Activated T-helper 1 cell treated with Interleukin-2 at 50 U/mL for 16 hours (primary cell): Measurements from ENCODE around the gene GNRH2.
"Not testable (repeated sequence)": the region's sequence is repeated elsewhere in the genome, so short reads cannot be mapped to it uniquely, and the experiment has no call there.

ENCODE experiments used
- DNase-seq: peaks from one replicate; pipeline ENCODE4 v3.0.0-alpha.2; 2020; ENCODE audit warnings: low read depth

Gene GNRH2

DNA sequence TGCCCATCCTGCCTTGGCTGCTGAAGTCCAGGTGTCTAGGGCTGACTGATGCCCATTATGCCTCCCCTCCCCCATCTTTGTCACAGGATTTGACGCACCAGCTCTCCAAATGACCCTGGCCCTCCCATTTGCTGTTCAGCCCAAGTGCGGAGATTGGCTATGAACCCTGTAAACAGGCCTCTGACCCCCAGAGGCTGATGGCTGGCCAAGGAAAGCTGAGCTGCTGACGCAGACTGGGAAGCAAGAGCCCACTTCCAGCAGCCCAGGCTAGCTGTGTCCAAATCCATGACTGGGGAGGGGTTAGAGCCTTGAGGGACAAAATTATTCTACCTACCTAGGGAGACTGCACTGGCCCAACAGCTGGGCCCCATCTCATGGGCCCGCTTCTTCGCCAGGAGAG is 797 bp upstream of the GNRH2 start:
- no peak for DNase-seq

GRCh38 chr20:3044336-3044965 is 1.0 kb downstream of the GNRH2 start:
- no peak for DNase-seq

GRCh38 chr20:3045042-3045815 is 1.8 kb downstream of the GNRH2 start:
- DNase-seq: no peak

- peak; percentile 63 for DNase-seq
Observed at GRCh38 chr20:3045816-3046676, 2.6 kb downstream of the GNRH2 start, which contains the start of gene MRPS26. TSS of gene MRPS26 (plus strand) at chr20:3046052. CDS start at chr20:3046069, 17 bp downstream.

DNA sequence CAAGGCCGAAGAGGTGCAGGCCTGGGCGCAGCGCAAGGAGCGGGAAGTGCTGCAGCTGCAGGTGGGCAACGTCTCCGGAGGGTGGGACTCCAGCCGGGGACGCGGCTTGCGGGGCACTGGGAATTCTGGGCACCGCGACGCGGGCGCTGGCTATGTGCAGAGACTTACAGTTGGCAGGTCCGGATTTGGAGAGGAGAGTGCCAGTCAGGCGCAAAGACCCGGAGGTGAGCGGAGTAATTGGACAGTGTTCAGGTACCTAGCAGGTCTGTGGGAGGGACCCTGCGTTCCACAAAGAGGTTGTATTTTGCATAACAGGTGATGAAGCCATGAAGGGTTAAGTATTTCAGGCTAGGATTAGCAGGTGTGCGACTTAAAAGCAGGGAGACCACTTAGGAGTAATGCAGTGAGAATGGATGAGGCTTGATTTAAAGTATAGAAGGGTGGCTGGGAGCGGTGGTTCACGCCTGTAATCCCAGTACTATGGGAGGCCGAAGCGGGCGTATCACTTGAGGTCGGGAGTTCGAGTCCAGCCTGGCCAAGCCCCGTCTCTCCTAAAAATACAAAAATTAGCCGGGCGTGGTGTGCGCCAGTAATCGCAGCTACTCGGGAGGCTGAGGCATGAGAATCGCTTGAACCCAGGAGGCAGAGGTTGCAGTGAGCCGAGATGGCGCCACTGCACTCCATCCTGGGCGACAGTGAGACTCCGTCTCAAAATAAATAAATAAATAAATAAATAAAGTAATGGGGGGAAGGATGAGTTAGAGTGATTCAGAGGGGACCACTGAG is 3.4 kb downstream of the GNRH2 start:
- DNase-seq: no peak

- no peak for DNase-seq
Observed at GRCh38 chr20:3047486-3048419, 4.3 kb downstream of the GNRH2 start.

DNA sequence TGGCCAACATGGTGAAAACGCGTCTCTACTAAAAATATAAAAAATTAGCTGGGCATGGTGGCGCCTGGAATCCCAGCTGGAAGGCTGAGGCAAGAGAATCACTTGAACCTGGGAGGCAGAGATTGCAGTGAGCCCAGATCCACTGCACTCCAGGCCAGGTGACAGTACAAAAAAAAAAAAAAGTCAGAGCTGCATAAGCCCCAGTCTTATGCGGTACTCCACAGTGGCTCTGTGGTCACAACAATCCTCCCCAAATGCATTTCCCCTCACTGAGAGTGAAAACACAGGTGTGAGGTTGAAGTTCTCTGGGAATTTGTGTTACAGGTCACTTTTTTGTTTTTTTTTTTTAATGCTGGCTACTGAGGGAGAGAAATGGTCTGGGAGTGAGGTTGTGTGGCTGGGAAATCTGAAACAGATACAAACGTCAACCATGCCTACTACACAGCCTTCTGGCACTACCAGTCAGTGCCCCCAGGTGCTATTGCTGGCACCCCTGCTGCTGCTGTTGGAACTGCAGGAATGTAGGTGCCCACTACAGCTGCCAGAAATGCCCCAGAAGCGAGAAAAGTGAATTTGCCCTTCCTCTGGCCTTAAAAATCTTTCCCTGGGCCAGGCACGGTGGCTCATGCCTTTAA is 8.1 kb downstream of the GNRH2 start:
- no peak for DNase-seq

- no peak for DNase-seq
Observed at GRCh38 chr20:3059489-3059888, 16.1 kb downstream of the GNRH2 start.

- DNase-seq: not testable (repeated sequence)
Observed at GRCh38 chr20:3064119-3064518, 20.7 kb downstream of the GNRH2 start.

GRCh38 chr20:3067139-3068014 is 24.0 kb downstream of the GNRH2 start:
- DNase-seq: no peak

DNA sequence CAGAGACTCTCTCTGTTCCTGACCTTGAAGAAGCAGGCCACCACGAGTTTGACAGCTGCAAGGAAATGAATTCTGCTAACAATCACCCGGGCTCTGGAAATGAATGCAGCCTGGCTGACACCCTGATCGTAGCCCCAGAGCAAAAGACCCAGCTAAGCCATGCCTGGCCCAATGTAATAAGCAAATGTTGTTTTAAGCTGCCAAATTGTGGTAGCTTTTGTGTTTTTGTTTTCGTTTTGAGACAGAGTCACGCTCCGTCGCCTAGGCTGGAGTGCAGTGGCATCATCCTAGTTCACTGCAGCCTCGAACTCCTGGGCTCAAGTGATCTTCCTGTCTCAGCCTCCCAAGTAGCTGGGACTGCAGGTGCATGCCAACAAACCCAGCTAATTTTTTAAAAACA is 24.7 kb downstream of the GNRH2 start:
- DNase-seq: no peak

DNA sequence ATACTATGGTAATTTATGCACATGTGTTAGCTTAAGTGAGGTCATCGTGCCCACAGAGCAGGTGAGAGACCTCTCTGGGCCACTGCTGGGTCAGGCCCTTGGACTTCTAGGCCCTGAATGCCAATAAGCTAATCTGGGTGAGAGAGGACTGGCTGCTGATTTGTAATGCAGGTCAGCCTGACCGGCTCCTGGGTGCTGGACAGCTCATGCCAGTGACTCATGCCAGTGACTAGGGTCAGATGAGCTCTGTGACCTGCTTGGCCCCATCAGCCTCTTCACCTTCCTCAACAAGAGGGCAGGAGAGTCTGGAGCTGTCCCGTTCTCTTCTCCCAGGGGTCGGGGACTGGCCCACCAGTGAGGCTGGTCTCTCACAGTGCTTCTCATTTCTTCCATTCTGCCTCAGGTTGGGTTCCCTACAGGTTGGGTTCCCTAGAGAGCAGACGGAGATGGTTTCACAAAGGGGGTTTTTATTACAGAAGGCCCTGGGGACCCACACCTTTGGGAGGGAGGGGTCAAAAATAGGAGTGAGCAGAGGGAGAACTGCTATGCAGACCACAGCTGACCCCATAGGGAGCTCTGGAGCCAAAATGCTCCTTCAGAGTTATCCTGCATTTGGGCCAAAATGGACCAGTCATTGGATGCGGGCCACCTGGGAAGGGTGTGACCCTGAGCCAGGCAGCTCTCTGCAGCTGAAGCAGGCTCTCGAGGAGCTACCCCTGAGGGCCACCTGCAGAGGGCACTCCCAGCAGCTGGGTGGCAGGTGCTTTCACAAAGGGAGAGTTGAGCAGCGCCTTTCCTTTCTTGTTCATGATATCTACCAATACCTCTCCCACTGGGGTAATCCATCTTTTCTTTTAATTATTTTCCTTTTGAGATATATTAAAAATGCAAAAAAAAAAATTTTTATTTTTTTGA is 25.8 kb downstream of the GNRH2 start:
- no peak for DNase-seq

DNA sequence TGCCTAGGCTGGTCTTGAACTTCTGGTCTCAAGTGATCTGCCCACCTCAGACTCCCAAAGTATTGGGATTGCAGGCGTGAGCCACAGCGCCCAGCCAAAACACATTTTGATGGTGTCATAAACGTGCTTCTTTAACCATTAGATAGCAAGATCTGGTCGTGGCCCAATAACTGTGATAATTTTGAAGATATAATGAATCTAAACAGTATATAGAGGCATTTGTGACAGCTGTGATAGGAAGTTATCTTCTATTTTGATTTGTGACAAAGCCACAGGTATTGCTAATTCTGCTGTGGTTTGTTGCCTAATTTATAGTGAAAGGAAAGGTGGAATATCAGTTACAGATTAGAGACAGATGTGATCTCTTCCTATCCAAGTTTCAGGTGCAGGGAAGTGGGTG is 27.3 kb downstream of the GNRH2 start:
- DNase-seq: no peak

DNA sequence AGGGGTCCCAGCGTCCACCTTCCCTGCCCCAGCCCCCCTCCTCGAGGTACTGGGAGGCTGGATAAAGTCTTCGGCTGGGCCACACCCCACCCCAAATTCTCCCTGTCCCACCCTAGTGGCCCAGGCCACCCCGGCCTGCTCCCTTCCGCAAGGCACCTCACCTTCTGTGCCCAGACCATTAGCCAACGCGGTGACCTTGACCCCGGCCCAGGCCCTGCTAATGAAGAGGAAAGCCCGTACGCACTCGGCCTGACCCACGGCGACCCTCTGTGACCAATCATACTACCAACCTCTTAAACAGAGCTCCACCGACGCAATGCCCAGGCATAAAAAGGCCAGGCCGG is 27.8 kb downstream of the GNRH2 start:
- DNase-seq: no peak

- peak; percentile 63 for DNase-seq
Observed at GRCh38 chr20:3071610-3072529, 28.4 kb downstream of the GNRH2 start, which contains the start of gene OXT. TSS of gene OXT (plus strand) at chr20:3071620. CDS start at chr20:3071656, 36 bp downstream.

GRCh38 chr20:3072530-3073250 is 29.3 kb downstream of the GNRH2 start:
- DNase-seq: no peak
